Measurements from ENCODE around the gene SEC24C.
"Not testable (repeated sequence)": the region's sequence is repeated elsewhere in the genome, so short reads cannot be mapped to it uniquely, and the experiment has no call there.

SEC24C gene

GRCh38 chr10:73772281-73773151 lies 28.3 kb downstream of the SEC24C start:
- DNase-seq = peak; percentile 53

- peak; percentile 19 for DNase-seq
These were observed 29.1 kb downstream of the SEC24C start for GRCh38 chr10:73773152-73773879.

GRCh38 chr10:73774637-73775036 lies 30.5 kb downstream of the SEC24C start:
- DNase-seq = no peak

DNA sequence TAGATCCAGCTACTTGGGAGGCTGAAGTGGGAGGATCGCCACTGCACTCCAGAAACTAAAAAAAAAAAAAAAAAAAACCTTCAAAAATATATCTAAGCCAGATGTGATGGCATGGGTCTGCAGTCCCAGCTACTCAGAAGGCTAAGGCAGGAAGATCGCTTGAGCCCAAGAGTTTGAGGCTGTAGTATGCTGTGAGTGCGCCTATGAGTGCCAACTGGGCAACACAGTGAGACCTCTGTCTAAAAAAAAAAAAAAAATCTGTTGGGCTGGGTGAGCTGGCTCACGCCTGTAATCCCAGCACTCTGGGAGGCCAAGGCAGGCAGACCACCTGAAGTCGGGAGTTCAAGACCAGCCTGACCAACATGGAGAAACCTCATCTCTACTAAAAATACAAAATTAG lies 34.8 kb downstream of the SEC24C start:
- DNase-seq = no peak

GRCh38 chr10:73779539-73780197 lies 35.5 kb downstream of the SEC24C start:
- no peak for DNase-seq

- no peak for DNase-seq
These were observed 36.1 kb downstream of the SEC24C start for GRCh38 chr10:73780301-73780700.

- no peak for DNase-seq
These were observed 36.8 kb downstream of the SEC24C start for GRCh38 chr10:73780966-73781365.

DNA sequence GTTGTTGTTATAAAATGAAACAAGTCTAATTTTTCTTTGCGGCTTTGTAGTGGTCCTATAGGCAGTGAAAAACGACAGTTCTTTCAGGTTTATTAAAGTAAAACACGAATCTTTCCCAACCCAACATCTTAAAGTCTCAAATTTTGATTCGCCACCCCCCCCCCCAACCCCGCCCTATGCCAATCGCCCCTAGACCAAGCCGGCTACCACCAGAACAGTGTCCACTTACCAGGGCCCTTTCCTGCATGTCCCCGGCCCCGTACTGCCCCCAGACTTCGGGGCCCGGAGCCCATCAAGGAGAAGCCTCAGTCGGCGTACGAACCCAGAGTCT lies 37.3 kb downstream of the SEC24C start:
- no peak for DNase-seq

GRCh38 chr10:73781879-73782748 lies 37.9 kb downstream of the SEC24C start, which contains the start of gene CHCHD1:
CHCHD1 (plus strand) TSS chr10:73782048; CDS start chr10:73782076, 28 bp downstream.
- peak; percentile 76 for DNase-seq

- DNase-seq = no peak
These were observed 38.5 kb downstream of the SEC24C start for GRCh38 chr10:73782749-73783085.

DNA sequence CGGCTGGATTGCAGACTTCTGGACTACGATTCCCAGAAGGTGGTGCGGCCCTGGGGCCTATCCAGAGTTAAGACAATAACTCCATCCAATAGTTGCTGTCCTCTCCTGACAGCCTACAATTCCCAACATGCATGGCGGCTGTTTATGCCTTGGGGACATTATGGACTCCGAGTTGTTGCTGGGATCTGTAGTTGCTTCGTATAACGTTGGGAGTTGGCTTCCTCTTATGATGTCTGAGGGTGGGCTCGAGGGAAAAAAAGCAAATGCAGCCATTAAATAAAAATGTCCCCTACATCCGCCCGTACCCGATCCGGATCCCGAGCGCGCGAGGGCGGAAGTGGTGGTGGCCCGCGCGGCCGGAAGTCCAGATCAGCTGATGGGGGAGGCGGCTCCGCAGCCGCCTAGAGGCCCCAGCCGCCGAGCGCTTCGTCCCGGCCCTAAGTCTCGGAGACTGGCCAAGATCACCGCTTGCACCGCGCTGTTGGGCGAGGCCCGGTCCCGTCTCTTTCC lies 41.1 kb downstream of the SEC24C start, which contains the start of gene ZSWIM8:
Gene ZSWIM8 (plus strand): TSS at position 396 of the 510 bp plus-strand sequence. CDS start 273 bp downstream, outside the sequence.
- DNase-seq = peak; percentile 88

DNA sequence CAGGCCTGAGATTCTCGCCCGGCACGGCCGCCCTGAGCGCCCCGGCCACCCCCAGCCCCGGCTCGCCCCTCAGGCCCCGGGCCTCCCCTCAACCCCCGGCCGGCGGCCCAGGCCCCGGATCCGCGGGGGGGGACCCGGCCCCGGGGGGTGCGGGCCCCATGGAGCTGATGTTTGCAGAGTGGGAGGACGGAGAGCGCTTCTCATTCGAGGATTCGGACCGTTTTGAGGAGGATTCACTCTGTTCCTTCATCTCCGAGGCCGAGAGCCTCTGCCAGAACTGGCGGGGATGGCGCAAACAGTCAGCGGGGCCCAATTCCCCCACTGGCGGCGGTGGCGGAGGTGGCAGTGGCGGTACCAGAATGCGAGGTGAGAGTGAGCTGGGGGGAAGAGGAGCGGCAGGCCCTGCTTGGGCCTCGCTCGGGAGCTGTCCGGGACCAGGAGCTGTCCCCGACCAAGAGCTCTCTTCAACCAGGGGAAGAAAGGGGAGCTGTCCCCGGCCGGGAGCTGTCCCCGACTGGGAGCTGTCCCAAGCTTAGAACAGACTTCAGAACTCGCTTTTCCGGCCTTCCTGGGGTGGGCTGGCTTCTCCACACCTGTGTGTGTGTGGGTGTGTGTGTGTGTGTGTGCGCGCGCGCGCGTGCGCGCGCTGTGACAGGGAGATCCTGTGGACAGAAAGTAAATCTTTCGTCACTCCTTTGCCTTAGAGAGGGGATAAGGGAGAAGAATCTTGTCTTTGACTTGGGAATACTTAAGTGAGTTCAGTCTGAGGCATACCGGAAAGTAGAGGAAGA lies 41.7 kb downstream of the SEC24C start:
- no peak for DNase-seq

GRCh38 chr10:73786512-73786885 lies 42.3 kb downstream of the SEC24C start:
- no peak for DNase-seq

- not testable (repeated sequence) for DNase-seq
These were observed 43.0 kb downstream of the SEC24C start for GRCh38 chr10:73787031-73787800.

GRCh38 chr10:73788864-73789658 lies 44.9 kb downstream of the SEC24C start:
- no peak for DNase-seq

DNA sequence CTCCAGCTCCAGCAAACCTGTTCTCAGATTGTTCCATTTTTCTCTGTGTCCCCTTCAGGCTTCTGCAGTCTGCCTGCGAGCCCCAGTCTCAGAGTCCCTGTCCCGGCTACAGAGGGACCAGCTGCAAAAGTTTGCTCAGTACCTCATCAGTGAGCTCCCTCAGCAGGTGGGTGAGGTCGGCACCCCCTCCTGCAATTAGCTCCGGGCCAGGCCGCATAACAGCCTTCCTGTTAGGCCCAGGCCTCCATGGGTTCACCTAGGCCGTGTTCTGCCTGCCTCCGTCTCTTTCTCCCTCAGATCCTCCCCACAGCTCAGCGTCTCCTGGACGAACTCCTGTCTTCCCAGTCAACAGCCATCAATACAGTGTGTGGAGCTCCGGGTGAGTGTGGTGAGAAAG lies 45.5 kb downstream of the SEC24C start:
- no peak for DNase-seq

- no peak for DNase-seq
These were observed 46.9 kb downstream of the SEC24C start for GRCh38 chr10:73790886-73791625.

DNA sequence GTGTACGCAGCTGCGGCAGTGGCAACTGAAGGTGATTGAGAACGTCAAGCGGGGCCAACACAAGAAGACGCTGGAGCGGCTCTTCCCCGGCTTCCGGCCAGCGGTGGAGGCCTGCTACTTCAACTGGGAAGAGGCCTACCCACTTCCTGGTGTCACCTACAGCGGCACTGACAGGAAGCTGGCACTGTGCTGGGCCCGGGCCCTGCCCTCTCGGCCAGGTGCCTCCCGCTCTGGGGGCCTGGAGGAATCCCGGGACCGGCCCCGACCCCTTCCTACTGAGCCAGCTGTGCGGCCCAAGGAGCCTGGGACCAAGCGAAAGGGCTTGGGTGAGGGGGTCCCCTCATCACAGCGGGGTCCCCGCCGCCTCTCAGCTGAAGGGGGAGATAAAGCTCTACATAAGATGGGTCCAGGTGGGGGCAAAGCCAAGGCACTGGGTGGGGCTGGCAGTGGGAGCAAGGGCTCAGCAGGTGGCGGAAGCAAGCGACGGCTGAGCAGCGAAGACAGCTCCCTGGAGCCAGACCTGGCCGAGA lies 47.8 kb downstream of the SEC24C start:
- DNase-seq = no peak

DNA sequence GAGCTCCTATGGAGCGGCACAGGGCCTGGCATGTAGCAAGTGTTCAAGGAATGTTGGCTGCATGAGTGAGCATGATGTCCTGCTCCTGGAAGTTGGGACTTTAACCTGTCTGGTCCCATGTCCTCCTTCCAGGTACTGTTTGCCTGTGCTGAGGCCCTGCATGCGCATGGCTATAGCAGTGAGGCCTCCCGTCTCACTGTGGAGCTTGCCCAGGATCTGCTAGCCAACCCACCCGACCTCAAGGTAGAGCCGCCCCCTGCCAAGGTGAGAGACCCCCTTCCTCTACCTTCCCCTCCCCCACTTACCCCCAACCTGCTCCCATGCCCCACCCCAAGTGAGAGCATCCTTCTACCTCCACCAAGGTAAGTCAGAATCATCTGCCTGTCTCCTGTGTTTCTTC lies 49.3 kb downstream of the SEC24C start:
- DNase-seq = no peak
